CD1c-positive myeloid dendritic cell (primary cell): ENCODE measurements around the gene GDAP2.

ENCODE experiments used
- DNase-seq: peaks from one replicate; pipeline ENCODE4 v3.0.0-alpha.2; 2016; ENCODE audit errors: extremely low spot score

Gene GDAP2

DNA sequence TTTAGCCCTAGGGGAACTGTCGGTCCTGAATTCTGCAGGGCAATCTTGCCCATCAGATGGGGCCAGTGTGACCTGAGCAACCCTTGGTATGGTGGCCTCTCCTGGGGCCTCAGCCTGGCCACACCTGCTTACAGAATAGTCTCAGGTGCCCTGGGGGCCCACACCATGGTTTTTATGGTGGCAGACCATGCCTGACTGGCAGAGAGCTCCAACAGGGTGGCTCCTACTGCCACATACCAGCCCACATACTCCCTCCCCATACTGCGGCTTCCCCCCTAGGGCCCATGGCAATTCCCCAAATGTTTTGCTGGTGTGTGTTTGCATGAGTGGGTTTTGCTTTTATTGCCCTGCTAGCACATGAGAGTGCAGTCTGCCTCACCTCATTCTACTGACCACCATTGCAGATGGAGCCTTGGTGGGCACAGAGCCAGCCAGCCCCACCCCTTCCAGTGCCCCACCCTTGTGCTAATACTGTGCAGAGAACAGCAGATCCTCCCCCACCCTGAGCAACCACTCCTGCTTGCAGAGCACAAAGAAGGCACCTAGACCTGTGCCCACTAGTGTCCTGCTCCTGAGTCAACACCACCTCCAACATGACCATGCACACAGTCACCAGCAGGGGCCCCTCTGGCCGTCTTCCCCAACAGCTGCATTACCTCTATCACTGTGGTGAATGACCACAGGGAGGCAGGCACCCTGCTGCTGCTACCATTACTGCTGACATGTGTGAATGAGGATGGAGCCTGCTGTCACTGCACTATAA, 86.8 kb downstream of the GDAP2 start:
- no peak for DNase-seq

DNA sequence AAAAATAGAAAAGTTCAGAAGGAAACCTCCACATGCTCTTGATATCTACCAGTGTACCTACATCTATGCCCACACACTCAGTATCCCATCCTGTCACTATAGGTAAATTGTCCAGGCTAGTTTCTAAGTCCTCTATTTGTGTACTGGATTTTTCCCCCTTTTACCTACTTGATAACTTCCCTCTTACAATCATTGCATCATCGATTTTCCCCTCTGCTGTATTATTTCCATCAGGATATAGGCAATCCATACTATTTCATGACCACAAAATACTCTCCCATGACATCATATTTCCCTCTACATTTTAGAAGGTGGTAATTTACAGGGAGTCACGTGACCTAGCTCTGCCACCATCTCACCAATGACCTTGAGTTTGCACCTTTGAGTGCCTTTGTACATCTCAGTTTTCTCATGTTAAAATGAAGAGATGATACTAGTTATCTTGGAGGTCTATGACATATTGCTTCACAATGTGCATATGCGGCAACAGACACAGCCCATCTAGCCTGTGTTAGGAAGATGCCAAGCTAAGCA, 88.2 kb downstream of the GDAP2 start:
- DNase-seq: no peak

DNA sequence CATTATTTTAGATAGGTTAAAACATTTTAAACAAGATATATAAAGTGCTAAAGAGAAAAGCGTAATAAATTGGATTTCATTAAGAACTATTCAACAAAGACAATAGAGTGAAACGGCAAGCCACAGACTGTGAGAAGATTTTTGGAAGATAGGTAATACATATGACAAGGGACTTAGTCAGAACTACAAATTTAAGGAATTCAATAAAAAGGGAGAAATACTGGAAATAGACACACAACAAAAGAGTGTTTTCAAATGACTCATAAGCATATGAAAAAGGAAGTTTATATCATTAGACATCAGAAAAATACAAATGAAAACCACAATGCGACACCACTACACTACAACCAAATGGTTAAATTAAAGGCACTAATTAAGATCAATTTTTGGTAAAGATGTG, 90.5 kb downstream of the GDAP2 start:
- DNase-seq: no peak

DNA sequence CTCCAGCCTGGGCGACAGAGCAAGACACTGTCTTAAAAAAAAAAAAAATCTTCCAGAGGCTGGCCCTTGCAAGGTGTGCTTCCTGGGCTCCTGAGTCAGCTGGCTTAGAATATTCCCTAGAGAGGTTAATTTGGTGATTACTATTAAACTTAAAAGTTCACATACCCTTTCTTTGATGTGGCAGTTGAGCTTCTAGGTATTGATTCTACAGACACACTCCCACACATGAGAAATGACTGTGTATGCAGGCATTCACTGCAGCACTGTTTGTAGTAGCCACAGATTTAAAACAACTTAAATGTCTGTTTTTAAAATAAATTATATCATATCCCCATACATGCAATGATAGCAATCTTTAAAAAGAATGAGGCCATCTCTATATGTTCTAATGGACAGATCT, 93.4 kb downstream of the GDAP2 start:
- no peak for DNase-seq

DNA sequence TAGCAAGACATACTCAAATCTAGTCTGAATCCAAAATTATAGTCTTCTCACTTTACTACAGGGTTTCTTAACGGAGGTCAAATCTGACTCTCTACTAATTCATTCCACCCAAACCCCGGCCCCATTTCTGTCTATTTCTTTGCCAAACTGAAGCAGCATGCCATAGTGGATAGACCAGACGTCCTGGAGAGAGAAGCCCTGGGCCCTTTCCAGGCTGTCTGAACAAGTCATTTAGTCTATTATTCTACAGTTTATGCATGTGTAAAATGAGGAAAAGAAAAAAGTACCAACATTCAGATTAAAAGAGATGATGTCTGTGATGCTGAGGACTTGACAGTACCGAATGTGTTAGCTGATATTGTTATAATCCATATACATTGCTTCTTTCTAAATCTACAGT, 95.0 kb downstream of the GDAP2 start:
- no peak for DNase-seq

DNA sequence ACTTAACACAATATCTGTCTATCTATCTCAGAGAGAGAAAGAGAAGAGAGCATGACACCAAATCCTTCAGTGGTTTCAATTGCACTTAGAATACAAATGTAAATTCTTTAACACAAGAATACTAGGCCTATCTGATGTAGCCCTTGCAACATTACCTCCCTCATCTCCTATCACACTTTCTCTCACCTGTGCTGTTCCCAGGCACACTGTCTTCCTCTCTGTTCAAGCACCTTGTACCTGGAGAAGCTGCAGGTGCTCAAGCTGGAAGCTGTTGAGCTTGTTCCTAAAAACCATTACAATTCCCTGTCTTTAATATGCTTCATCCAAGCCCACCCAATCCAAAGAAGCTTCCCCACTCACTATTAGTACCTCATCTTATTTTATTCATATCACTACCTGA, 97.0 kb downstream of the GDAP2 start:
- DNase-seq: no peak

DNA sequence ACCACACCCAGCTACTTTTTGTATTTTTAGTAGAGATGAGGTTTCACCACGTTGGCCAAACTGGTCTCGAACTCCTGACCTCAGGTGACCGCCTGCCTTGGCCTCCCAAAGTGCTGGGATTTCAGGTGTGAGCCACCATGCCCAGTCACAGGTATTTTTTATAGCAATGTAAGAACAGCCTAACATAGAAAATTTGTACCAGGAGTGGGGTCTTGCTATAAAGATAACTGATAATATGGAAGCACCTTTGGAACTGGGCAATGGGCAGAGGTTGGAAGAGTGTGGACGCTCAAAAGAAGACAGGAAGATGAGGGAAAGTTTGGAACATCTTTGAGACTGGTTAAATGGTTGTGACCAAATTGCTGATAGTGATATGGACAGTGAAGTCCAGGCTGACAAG, 99.2 kb downstream of the GDAP2 start:
- DNase-seq: no peak

DNA sequence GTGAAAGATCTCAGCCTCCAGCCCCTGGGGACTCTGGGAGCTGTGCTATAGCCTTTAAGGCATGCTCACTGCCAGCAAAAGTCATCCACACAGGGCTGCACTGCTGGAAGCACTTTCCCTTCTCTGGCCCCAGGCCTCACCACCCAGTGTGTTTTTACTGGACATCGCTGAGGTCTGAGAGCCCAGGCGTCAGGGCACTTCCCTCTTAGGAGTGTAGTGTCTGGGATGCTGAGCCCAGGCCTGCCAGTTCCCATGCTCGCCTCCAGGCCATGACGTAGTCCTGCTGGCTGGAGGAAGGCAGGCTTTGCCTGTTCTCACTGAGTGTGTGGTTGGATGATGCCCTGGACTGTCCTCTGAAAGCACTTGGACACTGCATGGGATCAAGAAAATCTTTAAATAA, 101.2 kb downstream of the GDAP2 start:
- DNase-seq: no peak

DNA sequence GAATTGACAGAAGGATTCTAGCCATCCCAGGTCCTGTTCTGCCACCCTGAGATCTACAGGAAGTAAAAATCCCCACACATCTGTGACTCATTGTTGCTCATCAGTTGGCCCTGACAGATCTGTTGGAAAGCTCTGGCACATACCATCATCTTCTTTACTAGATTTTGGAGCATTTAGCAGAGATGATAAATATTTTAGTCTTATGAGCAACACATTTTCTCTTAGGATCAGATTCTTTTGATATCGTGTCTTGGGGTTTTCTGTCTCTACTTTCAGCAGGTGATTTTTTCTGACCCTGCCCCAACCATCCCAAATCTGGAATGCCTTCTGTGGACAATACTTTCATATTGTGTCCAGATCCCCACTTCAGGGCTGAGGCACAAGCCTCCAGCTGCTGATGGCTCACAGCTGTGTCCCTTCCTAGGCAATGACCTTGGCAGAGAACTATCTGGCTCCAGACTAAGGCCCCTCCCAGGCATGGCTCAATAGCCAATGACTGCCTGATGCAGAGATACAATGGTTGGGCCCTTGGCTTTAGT, 102.8 kb downstream of the GDAP2 start:
- no peak for DNase-seq

DNA sequence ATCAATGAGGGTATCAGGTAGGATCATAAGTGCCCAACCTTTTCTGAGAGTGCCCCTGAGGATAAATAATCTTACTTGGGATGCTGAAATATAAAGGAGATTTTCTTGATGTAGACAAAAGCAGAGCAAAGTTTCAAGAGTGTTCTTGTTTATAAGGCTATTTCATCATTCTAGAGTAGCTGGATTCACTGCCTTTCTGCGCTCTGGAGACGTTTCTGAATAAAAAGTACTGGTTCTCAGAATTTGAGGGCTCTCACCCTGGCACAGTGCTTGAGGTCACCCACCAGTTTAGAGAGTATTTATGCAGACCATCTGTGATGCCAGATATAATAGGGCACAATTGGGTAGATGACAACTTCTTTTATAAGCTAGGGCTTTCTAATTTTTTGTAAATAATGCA, 103.3 kb downstream of the GDAP2 start:
- DNase-seq: no peak

DNA sequence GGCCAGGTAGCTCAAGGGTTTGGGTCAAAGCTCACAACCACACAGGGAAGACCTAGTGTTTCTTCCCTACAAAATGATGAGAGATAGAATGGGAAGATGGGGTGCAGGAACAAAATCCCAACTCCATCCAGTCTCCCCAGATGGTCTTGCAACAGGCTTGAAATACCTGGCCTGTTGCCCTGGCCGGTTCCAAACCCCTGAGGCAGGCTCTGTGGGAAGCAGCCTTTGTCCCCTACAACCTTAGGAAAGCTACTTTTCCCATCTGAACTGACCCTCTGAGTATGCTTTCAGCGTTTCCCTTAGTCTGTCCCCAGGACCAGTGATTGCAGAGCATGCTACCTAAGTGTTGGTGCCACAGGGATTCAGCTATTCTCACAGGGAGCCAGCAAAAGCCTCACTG, 104.0 kb downstream of the GDAP2 start:
- no peak for DNase-seq

DNA sequence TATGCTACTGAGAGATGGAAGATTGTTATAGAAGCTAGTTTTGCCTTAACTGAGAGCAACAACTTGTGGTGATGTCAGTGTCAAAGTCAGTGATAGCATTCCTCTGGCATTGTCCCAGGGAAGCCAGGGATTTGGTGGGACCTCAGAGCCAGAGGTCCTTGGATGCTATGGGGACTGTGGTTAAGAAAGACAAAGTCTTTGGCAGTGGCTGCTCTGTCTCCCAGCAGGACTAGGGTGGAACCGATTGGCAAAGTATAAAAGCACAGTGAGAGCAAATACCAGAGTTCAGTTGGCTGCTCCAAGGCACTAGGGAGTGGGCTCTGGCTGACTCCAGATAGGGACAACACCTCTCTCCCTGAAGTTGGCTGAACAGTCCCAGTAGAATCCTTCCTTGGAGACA, 104.8 kb downstream of the GDAP2 start:
- DNase-seq: no peak

DNA sequence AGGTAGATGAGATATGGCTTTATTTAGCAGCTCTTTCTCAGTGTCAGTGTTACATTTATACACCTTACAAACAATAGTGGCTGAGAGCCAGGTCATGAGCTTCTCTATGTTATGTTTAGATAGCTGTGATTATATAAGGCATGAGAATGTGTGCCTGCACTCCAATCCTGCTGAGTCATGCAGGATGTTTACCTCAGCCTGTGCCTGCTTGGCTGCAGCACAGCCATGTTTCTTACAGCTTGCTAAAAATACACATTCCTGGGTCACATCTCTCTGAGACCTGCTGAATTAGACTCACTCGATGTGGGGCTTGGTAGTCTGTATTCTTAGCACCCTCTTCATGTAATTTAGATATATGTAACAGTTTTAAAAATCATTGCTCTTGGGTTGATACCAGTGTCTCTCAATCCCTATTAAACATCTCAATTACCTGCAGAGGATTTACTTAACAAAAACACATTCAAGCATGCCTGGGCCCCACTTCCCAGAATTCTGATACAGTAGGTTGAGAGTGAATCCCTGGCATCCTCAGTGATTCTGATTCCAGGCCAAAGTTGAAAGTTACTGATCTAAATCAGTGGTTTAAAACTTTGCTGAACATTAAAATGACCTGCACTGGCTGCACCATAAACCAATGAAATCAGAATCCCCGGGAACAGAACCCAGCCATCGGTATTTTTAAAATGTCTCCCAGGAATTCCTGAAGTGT, 107.5 kb downstream of the GDAP2 start:
- no peak for DNase-seq

DNA sequence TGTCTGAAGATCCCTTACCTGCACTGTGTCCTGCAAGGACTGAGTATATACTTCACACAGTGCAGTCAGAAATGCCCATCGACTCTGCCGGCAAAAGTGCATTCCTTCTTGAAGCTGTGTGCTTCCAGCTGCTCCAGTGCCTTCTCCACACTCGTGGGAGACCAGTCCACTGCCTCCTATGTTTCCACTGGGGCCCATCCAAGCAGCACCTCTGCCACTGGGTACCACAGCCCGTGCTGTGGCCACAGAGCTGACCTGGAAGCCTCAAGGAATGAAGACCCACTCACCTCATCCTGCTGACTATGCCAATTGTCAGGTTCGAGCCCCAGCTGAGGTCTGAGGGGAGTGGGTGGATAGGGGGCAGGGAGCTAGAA, 108.1 kb downstream of the GDAP2 start:
- no peak for DNase-seq

DNA sequence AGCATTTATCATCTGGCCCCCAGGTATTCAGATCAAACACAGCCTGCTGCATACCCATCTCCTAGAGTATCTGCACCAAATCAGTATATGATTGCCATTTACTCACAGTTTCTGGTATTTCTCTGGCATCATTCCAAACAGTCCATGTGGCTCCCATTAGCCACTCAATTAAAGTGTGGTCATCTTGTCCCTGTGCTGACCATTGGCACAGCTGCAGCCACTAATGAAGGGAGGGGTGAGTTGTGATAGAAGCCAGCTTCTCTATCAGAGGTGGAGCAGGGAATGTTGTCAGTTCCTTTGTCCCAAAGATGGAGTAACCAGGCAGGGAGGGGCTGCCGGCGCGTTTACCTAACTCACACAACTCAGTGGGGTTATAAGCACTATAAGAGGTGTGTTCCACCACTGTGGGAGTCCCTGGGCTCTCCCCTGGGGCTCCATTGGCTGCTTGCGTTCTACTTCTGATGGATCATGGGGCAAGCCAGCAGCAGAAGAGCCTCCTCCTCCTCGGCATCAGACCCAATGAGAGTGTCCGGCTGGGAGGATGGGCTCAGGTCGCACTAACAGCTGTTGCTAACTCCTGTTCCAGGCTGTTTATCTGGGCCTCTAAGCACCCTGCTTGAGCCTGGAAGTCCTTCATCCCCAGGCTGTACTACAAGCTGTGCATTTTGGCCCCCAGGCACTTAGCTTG, 108.6 kb downstream of the GDAP2 start:
- DNase-seq: no peak

DNA sequence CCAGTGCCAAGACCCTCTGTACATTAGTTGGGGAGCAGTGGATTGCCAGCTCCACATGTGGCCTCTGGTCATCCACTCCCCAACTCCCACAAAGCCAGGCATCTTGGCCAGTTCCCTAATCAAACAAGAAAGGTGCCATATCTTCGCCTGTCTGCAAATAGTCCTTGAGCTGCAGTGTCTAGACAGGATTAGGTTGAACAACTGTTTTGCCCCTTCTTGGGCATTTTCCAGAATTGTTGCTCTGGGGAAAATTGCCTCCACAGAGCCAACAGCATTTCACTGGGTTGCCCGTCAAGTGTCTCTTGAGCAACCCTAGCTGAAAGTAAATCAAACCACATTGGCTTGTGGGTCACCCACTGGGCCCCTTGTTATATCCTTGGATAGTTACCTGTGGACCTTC, 109.3 kb downstream of the GDAP2 start:
- DNase-seq: no peak

DNA sequence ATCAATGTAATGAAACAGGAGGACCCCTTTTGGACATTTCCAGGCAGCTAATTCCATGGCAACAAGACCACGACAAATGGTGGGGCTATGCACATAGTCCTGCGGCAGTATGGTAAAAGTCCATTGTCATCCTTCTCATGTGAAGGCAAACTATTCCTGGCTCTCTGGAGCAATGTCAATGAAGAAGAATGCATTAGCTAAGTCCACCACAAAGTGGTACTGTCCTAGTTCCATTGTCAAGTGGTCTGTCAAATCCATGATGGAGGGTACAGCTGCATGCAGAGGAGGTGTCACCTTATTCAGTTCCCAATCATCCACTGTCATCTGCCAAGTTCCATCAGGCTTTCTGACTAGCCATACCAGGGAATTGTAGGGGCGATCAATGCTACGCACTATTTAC, 110.1 kb downstream of the GDAP2 start:
- DNase-seq: no peak

DNA sequence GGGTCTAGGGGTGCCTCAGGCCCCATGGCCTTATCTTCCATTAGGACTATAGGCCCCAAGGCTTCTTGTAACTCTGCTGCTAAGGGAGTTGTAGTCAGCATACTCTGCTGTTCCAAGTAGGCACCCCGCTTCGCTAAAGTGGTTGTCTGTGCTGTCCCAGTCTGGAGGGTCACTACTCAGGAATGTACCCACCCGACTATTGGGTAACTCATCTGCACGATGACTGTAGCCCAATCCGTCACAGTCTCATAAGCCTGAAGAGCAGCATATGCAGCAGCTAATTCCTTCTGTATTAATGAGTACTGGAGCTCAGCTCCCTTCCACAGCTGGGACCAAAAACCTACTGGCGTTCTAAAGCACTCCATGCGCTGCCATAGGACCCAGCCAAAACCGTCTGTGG, 111.0 kb downstream of the GDAP2 start:
- DNase-seq: no peak

DNA sequence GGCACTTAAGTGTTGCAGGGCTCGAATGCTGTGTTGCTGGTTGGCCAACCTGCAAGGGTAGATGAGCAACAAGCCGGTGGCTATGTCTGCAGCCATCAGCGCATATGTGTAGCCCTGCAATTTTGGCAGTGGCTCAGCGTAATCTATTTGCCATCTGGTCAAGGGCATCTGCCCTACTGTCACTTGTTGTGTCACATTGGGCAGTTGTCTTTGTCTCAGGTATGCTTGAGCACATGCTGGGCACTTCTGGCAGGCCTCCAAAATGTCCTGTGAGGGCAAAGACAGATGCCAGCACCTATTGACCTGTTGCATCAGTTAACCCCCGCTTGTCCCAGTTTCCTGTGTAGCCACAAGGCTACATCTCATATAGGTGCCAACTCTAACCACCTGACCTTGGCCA, 111.8 kb downstream of the GDAP2 start:
- DNase-seq: no peak

DNA sequence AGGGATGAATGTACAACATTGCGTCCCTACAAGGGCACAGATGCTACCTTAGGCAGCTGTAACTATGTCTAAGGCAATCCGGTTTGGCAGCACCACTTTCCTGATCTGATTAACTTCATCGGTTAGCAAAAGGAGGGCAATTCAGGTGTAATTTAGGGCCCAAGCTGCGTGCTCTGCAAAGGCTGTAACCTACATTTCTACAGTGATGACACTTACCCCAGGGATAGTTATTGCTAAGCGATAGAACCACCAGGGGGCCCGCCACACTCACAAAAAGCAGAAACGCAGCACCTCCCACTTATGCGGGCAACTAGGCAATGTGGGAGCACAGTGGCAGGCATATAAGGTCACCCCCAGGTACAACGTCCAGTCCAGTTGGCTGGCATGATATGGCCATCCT, 113.5 kb downstream of the GDAP2 start:
- DNase-seq: no peak

DNA sequence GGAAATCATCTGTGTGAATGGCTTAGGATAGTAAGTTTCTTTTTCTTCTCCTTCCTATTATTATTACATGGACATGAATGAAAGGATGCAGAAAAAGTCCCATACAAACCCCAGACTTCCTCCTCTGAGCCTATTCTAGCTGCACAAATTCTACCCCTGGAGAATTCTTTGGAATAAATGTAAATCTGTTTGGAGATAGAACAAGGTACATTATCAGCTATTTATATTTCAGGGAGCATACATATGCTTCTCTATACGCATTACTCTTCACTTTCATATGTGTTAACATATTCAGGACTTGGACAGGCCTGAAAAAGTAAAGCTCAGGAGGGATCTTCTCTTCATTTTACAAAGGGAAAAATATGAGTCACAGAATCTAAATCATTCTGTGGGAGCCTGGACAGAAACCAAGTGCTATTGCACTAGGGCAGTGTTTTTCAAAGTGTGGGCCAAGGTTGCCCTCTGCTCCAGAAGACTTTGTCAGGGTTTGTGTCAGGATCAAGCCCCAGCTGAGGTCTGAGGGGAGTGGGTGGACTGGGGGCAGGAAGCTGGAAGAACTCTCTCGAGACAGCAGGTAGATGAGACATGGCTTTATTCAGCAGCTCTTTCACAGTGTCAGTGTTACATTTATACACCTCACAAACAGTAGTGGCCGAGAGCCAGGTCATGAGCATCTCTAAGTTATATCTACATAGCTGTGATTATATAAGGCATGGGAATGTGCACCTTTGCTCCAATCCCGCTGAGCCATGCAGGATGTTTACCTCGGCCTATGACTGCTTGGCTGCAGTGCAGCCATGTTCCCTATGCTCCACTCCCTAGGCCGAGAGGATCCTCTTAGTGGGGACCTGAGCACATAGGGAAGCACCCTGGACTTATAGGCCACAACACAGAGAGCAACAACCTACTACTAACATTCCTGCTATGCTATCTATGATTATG, 114.3 kb downstream of the GDAP2 start:
- DNase-seq: no peak
